Pancreas (tissue), 10 donors: ENCODE results near the gene PDLIM7. TPM values are rescaled to one million over a fixed set of nuclear protein-coding genes. Genes with fewer than 3 reads are reported as not detected.

Source experiments
- ATAC-seq, 4 donors: fragments of 200-7000 bp; cut with Tn5 transposase; one replicate each; pipeline versions ENCODE4 v1.8.0 to v1.9.1; 2020; ENCODE audit warnings: mild to moderate bottlenecking in 4 of 4, moderate library complexity in 4 of 4
- DNase-seq, 6 donors: peaks; one replicate each; pipeline ENCODE4 v3.0.0-alpha.2; 2020
- FAIRE-seq: peaks from 2 replicates; lab custom pipeline; 2012; peaks lifted over from hg19 to GRCh38; lab: Jason Lieb, UNC
- H3K27ac ChIP-seq, 4 donors: fragments of 200-600 bp; sonication (generic); 1 replicate in 3 of 4; 2 replicates in 1 of 4; pipeline versions ENCODE4 v1.5.0 to v1.8.0; 2020
- H3K27me3 ChIP-seq, 4 donors: fragments of 200-600 bp; one replicate each; pipeline ENCODE4 v1.8.0; 2021
- H3K36me3 ChIP-seq, 3 donors: fragments of 200-600 bp; sonication (generic) in 1 of 3; one replicate each; pipeline versions ENCODE4 v1.5.0 to v1.8.0; 2020 to 2021
- H3K4me1 ChIP-seq, 3 donors: fragments of 200-600 bp; one replicate each; pipeline ENCODE4 v1.8.0; 2021
- H3K4me3 ChIP-seq, 4 donors: fragments of 200-600 bp; sonication (generic) in 2 of 4; one replicate each; pipeline versions ENCODE4 v1.5.0 to v1.8.0; 2020 to 2021
- H3K9me3 ChIP-seq, 4 donors: fragments of 200-600 bp; one replicate each; pipeline ENCODE4 v1.8.0; 2021
- CTCF ChIP-seq, 4 donors: fragments of 200-600 bp; sonication (generic) in 3 of 4; IDR thresholded peaks; one replicate each; pipeline versions ENCODE4 v1.5.0 to v1.8.0; 2021; ENCODE audit warnings: antibody characterized with exemption in 4 of 4
- WGBS, 2 donors: extraction: QIAGEN DNeasy Blood & Tissue Kit; methylation state at CpG; one replicate each; pipeline ENCODE4 v1.1.7; 2013; 5-methylcytosine and 5-hydroxymethylcytosine counted together
- intact Hi-C, 3 donors: fragments of 100-400 bp; cut with DNase I; formaldehyde crosslinking; loops; one replicate each; pipeline versions ENCODE4 v1.11.1 to v1.14.2; 2022
- polyA plus RNA-seq, 2 donors: library from polyadenylated mRNA; stranded (reverse); fragments of 200-250 nt; gene quantifications; one replicate each; pipeline ENCODE4 v1.2.3, GENCODE V29; 2013
- total RNA-seq, 6 donors: library from RNA; stranded (reverse); fragmentation: NEBNext Ultra II Directional in 4 of 6; extraction: Animal tissue kit (Norgen Biotek cat#: 25700) in 4 of 6; gene quantifications; one replicate each; pipeline versions ENCODE4 v1.2.1 to v1.2.4, GENCODE V29; 2021 to 2023
- donor health status: healthy with polysubstance abuse.
- donor health status: DM: no; HTN: no; CAD: no; lungs with moderate emphysema.
- donor health status: DM: no; HTN: no; CAD: no.
- donor health status: control.
- donor health status: control.
- donor health status: Bipolar disorder and iron deficiency.
- donor health status: DM: yes; HTN: yes; CAD: no.
- donor health status: DM: no; HTN: no; CAD: no.
- donor health status: DM: no; HTN: no; CAD: no.
- donor health status: DM: yes; HTN: yes; CAD: no.

The PDLIM7 gene
- total and polyA plus RNA-seq, 8 donors = 3.9 to 39.9 (median 11.2) TPM

- intact Hi-C loops = loop anchor here in 2 of 3 donors (5.0 kb wide), 1 partner anchor 112 kb away; no protein-coding TSS in a partner anchor
- no peaks in the 10 kb centered on the region for H3K36me3 ChIP-seq
- no peaks in the 10 kb centered on the region for H3K4me1 ChIP-seq
- DNase-seq (peak in 2 of 6 donors; percentile 32 to 70), ATAC-seq (no peak), FAIRE-seq (no peak)
- H3K4me3 ChIP-seq = no peak overlapping the region
- H3K27ac ChIP-seq = no peak overlapping the region
- 85 to 89% methylated on average over 47 of the region's 47 CpGs for WGBS, 2 donors
- no peaks in the 10 kb centered on the region for H3K27me3 ChIP-seq
- H3K9me3 ChIP-seq = no peaks in the 10 kb centered on the region
- no peak for TF ChIP-seq CTCF (IDR thresholded peaks at IDR 0.05)
Observed at GRCh38 chr5:177504086-177505056, 7.0 kb upstream of the PDLIM7 start.

- ATAC-seq = no peak
- 68 to 85% methylated on average over 24 of the region's 24 CpGs for WGBS, 2 donors
- no peak overlapping the region for H3K4me3 ChIP-seq
- peak in 1 of 6 donors; percentile 58 for DNase-seq
- H3K36me3 ChIP-seq = no peaks in the 10 kb centered on the region
- intact Hi-C loops = loop anchor here in 2 of 3 donors (5.0 kb wide), 1 partner anchor 111 kb away; no protein-coding TSS in a partner anchor
- no peaks in the 10 kb centered on the region for H3K4me1 ChIP-seq
- no peak for TF ChIP-seq CTCF (IDR thresholded peaks at IDR 0.05)
- H3K27me3 ChIP-seq = no peaks in the 10 kb centered on the region
- H3K9me3 ChIP-seq = no peaks in the 10 kb centered on the region
- H3K27ac ChIP-seq = no peak overlapping the region
- FAIRE-seq = no peak
Observed at GRCh38 chr5:177503351-177504085, 6.1 kb upstream of the PDLIM7 start.

- Histone ChIP-seq H3K9me3 (no peaks in the 10 kb centered on the region), H3K36me3 (no peaks in the 10 kb centered on the region), H3K4me3 (no peak overlapping the region), H3K27ac (no peak overlapping the region), H3K27me3 (no peaks in the 10 kb centered on the region), H3K4me1 (peaks cover 0 to 5% (median 0%) of the 10 kb centered on the region in 3 donors)
- ATAC-seq = no peak
- no peak for TF ChIP-seq CTCF (IDR thresholded peaks at IDR 0.05)
- intact Hi-C loops = loop anchor here in 2 of 3 donors (5.0 kb wide), 1 partner anchor 111 kb away; no protein-coding TSS in a partner anchor
- WGBS, 2 donors = 67 to 78% methylated on average over 16 of the region's 16 CpGs
- peak in 1 of 6 donors; percentile 36 for DNase-seq
- no peak for FAIRE-seq
Observed at GRCh38 chr5:177502886-177503285, 5.5 kb upstream of the PDLIM7 start.

GRCh38 chr5:177501874-177502678, 4.7 kb upstream of the PDLIM7 start:
- H3K9me3 ChIP-seq = no peaks in the 10 kb centered on the region
- DNase-seq (no peak), FAIRE-seq (no peak), ATAC-seq (no peak)
- intact Hi-C loops = loop anchor here in 2 of 3 donors (5.0 kb wide), 1 partner anchor 110 kb away; no protein-coding TSS in a partner anchor
- peaks cover 0 to 5% (median 0%) of the 10 kb centered on the region in 3 donors for H3K4me1 ChIP-seq
- H3K27me3 ChIP-seq = no peaks in the 10 kb centered on the region
- no peak overlapping the region for H3K27ac ChIP-seq
- no peaks in the 10 kb centered on the region for H3K36me3 ChIP-seq
- no peak for TF ChIP-seq CTCF (IDR thresholded peaks at IDR 0.05)
- H3K4me3 ChIP-seq = no peak overlapping the region
- 51 to 62% methylated on average over 9 of the region's 9 CpGs for WGBS, 2 donors
